AG10803 (cell line): ENCODE results near the gene TTLL5.

Source experiments
- DNase-seq: peaks from one replicate; pipeline ENCODE4 v3.0.0; 2010; ENCODE audit warnings: low read depth
- H3K4me3 ChIP-seq: 2 replicates; pipeline ENCODE4 v1.5.1; 2011; ENCODE audit warnings: mild to moderate bottlenecking, low read length, control low read depth
- TF ChIP-seq, protein P1 (sequence below): conservative IDR thresholded peaks from 2 replicates; pipeline ENCODE4 v1.5.1; 2011; ENCODE audit warnings: mild to moderate bottlenecking, low read length, control low read depth, inconsistent platforms

TTLL5 gene

DNA sequence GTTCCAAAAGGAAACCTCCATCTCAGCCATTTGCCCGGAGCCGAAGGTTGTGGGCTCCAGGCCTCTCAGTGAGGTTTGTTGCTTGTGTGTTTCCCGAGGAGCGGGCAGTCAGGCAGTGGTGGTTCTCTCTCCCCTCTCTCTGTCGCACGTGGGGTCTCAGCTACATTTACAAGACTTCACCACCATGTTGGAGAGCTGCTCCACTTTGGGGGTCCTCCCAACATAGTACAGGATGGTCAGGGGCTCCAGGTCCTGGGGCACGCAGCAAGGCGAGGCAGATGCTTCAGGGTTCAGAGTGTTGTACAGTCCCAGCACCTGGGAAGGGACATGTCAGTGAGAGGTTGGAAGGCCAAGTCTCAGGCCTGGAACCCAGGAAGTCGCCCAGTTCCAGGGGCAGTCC lies 298.0 kb downstream of the TTLL5 start:
- TF ChIP-seq, protein P1, sequence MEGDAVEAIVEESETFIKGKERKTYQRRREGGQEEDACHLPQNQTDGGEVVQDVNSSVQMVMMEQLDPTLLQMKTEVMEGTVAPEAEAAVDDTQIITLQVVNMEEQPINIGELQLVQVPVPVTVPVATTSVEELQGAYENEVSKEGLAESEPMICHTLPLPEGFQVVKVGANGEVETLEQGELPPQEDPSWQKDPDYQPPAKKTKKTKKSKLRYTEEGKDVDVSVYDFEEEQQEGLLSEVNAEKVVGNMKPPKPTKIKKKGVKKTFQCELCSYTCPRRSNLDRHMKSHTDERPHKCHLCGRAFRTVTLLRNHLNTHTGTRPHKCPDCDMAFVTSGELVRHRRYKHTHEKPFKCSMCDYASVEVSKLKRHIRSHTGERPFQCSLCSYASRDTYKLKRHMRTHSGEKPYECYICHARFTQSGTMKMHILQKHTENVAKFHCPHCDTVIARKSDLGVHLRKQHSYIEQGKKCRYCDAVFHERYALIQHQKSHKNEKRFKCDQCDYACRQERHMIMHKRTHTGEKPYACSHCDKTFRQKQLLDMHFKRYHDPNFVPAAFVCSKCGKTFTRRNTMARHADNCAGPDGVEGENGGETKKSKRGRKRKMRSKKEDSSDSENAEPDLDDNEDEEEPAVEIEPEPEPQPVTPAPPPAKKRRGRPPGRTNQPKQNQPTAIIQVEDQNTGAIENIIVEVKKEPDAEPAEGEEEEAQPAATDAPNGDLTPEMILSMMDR, result no peak
- DNase-seq, result no peak

DNA sequence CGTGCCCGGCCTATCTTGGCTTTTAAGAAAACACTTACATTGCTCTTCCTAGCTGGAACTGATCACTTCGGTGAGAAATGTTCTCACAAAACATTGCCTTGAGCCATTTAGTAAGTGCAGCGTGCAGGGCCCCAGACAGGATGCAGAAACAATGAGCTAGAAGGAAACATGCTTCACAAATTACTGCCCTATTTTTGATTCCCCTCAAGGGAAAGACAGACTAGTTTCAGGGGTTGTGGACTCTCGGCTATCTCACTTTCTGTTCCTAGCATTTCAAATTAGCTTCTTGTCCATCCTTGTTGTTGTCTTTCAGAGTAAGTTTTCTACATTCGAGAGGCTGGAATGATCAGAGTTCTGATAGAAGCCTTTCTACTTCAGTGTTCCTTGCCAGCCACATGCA lies 299.2 kb downstream of the TTLL5 start:
- TF ChIP-seq, protein P1, result no peak
- DNase-seq, result no peak
- no peak overlapping the region for H3K4me3 ChIP-seq

More for the DNA sequence above, 298.0 kb downstream of the TTLL5 start:
- no peak overlapping the region for H3K4me3 ChIP-seq

DNA sequence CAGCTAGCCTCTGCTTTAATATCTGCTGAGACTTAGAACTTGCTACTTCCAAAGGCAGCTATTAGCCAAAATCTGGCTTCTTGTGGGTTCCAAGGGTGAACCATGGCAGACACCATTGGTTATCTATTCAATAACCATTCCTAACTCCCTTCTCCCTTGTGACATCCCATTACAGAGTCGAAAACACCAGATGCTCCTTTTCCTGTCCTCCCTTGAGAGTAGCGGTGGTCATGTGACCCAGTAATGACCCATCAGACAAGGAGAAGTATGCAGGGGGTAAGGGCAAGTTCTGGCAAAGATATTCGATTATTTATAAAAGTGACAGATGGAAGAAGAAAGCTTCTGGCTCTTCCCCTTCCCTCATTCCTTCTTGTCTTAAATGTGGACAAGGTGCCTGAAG lies 300.6 kb downstream of the TTLL5 start:
- H3K4me3 ChIP-seq, result no peak overlapping the region
- TF ChIP-seq, protein P1, result no peak
- DNase-seq, result no peak

DNA sequence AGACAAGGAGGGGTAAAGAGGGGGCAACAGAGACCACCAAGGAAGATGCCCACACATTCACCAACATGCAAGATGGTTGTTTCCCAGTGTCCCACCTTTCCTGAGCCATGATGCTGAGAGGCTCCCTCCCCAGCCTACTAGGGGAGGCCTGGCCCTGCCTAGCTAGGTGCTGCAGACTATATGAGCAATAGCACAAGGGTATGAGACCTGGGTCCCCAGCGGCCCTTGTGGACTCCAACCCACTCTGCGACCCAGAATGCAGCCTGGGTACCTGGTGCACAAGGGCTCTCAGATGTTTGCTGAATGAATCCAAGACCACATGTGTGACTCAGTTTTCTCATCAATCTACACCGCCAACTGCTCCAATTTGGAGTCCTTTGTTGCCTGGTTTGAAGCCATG lies 306.8 kb downstream of the TTLL5 start:
- no peak for DNase-seq
- no peak overlapping the region for H3K4me3 ChIP-seq
- TF ChIP-seq, protein P1, result no peak

DNA sequence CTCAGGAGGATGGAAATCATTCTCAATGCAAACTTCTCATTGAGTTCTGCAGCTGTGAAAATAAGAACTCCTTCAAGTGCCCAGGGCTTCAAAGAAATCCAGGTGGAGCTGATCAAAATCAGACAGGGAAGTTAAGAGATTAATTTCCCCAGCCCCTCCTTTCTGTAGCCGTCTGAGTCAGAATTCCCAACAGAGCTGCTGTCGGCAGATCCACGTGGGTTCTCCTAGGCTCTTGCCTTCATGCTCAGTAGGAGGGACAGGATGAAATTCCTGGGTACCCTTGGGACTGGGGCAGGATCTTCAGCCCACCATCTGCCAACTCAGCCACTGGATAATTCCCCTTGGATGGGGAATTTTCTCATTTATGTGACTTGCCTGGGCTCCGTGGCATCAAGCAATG lies 307.4 kb downstream of the TTLL5 start:
- DNase-seq, result peak; percentile 48
- H3K4me3 ChIP-seq, result no peak overlapping the region
- TF ChIP-seq, protein P1, result no peak

DNA sequence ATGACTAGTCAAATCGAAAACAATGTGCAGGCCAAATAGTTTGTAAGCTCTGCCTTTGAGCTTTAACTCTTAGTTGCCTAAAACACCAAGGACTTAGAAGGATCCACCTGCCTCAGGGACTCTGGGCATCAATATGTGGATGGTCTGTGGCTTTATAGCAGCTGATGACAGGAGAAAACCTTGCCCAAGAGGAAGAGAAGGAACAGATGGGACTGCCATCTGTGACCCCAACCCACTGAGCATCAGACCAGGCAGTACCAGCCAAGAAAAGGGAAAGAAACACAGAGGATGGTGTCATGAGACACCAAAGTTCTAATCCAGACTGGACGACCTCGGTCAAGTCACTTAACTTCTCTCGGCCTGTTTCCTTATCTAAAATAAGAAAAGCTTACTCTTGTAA lies 308.1 kb downstream of the TTLL5 start:
- TF ChIP-seq, protein P1, result no peak
- no peak for DNase-seq
- H3K4me3 ChIP-seq, result no peak overlapping the region

DNA sequence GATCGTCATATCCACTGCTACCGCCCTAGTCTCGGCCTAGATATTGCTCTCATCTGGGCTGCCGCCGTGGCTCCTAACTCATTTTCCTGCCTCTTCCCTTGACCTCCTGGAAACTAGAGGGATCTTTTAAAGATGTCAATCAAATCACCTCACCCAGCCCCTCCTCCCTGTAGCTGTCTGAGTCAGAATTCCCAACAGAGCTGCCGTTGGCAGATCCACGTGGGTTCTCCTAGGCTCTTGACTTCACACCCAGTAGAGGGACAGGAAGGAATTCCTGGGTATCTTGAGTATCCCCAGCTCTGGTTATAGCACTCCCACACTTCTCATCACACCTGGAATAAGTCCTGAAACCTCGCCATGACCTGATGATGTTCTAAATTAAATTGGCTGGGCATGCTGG lies 308.8 kb downstream of the TTLL5 start:
- no peak for DNase-seq
- no peak overlapping the region for H3K4me3 ChIP-seq
- TF ChIP-seq, protein P1, result no peak
